NCI-H1417 treated with DMSO at 0.1 percent for 48 hours (cell line): ENCODE data around the gene AMOTL1.
"Not testable (repeated sequence)": the region's sequence is repeated elsewhere in the genome, so short reads cannot be mapped to it uniquely, and the experiment has no call there.

Experiments
- DNase-seq: peaks from one replicate; lab custom pipeline; 2025; lab: John Stamatoyannopoulos, UW

Gene AMOTL1

DNA sequence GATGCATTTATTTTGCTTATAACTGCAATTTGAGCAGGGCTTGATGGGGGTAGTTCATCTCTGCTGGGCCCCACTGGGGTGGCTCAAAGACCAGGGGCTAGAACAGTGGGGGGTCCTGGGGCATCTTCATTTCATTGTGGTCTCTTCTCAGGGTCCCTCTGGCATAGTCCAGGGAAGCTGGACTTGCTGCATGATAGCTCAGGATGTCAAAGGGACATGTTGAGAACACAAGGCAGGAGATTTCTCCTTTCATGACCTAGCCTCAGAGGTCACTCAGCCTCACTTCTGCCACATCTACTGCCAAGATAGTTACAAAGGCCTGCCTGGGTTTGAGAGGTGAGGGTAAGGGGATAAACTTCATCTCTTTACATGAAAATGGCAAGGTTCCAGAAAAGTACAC is 115.7 kb downstream of the AMOTL1 start:
- DNase-seq = no peak

DNA sequence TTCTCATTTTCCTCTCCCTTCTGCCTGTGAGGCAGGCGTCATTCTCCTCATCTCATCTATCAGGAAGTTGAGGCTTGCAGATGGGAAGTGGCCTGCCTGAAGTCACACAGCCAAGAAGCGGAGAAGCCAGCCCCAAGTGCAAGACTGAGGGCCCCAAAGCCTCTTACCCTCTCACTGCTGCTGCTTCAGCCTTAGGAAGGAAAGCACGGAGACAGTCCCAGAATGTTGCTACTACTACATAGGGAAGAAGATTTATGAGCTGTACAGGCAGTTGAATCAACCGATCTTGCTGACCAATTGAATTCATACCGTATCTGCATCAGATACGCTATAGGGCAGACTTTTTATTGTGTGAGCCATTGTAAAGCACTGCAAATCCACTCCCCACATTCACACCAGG is 116.2 kb downstream of the AMOTL1 start:
- no peak for DNase-seq

DNA sequence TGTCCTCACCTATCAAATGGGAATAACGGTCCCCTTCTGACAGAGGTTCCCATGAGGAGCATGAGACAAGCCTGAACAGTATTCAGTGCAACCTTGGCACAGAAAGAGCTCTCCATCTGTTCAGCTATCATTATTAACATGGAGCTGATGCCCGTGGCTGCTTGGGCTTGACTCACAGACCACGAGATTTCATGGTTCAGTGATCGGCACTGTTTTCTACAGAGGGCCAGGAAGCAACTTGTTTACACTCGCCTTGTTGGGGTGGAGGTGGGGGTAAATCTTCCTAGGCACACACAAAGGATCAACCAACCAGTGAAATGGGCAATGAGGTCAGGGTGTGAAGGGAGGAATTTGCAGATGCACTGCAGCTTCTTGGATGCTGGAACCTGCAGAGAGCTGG is 117.0 kb downstream of the AMOTL1 start:
- no peak for DNase-seq

DNA sequence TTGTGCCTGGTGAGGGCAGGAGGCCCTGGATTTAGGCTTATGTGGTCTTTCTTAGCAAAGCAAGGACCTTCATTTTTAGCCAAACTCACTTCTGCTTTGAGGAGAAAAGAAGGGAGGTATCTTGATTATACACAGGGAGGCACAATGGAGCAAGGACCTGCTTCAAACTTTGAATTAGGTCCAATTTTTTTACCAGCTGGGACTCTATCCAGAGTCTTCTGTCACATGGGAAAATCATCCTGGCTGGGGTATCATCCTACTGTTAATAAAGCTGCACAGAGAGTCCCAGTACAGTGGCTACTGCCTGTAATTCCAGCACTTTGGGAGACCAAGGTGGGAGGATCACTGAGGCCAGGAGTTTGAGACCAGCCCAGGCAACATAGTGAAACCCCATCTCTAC is 117.4 kb downstream of the AMOTL1 start:
- DNase-seq = no peak

DNA sequence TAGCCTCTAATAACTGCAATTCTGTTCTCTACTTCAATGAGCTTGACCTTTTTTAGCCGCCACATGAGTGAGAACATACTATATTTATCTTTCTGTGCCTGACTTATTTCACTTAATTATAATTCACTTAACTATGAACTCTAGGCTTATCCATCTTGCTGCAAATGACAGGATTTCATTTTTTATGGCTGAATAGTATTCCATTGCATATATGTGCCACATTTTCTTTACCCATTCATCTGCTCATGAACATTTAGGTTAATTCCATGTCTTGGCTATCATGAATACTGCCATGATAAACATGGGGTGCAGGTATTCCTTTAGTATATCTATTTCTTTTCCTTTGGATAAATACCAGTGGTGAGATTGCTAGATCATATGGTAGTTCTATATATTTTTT is 120.0 kb downstream of the AMOTL1 start:
- DNase-seq = no peak

DNA sequence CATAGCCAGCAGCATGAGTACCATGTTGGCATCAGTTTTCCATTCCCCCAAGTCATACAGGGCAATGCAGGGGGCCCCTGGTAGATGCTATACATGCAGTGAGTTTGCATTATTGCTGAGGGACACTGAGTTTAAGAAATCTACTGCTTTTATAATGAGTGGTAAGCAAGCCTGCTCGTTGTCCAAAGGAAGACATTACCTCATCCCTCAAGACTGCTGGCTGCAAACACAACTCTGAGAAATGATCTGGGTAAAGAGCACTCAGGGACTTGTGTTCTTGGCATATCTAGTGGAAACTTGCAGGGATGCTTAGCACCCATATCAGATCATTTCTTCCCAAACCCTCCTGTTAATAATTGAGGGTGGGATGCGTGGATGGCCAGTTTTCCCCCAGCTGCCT is 127.3 kb downstream of the AMOTL1 start:
- no peak for DNase-seq

DNA sequence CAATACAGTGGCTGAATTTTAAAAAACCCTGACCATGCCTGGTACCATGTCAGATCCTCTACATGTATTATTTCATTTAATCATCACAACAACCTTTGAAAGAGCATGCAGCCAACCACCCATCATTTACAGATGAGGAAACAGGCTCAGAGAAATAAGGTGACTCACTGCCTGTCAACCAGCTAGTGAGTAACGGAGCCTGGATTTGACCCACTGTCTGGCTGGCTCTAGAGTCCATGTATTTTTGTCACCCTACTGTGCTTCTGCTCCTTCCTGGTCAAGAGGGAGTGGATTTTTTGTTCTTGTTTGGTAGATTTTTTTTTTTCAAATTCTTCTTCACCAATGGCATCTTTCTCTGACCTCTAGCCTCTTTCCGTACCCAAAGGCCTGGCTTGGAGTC is 127.8 kb downstream of the AMOTL1 start:
- no peak for DNase-seq

DNA sequence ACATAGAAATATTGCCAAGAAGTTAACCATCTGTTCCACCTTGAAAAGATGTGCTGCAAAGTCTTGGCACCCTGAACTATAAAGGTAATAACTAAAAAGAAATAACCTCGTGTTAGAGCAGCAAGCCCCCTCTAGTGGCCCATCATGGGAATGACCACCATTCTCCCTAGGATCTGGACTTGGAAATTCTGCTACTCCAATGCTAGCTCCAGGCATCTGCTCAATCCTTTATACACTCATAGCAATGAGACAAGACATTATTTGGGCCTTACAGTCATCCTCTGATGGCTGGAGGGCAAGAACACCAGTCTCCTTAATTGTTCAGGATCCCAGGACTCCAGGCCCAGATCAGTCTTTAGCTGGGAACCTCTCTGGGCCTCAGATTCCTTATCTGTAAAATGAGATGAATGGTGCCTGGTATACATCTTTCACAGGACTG is 129.2 kb downstream of the AMOTL1 start:
- no peak for DNase-seq

DNA sequence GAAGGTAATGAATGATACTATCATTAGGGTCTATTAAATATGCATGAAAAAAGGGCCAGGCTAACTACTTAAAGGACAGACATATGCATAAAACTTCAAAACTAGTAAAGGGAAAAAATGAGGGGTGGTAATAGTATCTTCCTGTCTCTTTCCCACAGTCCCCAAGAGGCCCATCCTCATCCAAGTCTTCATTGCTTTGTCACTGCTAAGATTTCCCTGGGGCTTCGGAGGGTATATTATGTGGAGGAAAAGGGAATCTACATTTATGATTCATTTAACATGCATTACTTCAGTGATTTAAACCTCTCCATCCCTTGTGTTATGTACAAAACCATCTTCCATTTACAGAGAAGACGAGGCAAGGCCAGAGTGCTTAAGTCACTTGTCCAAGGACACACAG is 139.1 kb downstream of the AMOTL1 start:
- no peak for DNase-seq

DNA sequence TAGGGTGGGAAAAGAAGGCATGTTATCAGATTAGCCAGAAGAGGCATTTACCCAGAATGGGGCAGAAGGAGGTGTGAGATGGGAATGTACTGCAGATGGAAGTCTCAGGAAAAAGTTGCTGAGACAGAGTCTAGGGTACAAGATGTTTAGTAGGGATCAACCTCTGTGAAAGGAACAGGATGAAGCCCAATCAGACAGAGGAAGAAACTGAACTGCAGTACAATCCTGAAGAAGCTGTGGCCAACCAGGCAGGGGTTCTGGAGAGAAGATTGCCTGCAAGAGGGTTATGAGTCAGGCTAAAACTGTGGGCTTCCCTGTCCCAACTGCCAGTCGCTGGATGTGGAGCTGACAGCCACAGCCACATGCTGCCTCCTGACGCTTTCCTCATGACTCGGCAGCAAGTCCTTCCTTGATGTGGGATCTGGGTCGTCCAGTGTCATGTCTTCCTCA is 141.2 kb downstream of the AMOTL1 start:
- DNase-seq = no peak

DNA sequence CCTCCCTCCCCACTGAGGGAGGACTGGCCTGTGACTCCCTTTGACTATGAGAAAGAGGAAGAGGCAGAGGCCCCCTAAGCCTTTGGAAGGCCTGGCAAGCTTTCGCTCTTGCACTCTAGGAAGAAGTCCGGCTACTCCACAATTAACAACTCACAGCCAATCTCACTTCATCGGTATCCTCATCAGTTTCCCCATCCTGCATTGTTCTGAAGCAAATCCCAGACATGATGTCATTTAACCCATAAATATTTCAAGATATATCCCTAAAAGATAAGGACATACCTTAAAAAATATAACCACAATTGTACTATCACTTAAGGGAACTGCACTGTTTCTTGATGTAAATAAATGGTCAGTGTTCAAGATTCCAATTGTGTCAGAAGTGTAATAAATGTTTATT is 142.1 kb downstream of the AMOTL1 start:
- DNase-seq = no peak

DNA sequence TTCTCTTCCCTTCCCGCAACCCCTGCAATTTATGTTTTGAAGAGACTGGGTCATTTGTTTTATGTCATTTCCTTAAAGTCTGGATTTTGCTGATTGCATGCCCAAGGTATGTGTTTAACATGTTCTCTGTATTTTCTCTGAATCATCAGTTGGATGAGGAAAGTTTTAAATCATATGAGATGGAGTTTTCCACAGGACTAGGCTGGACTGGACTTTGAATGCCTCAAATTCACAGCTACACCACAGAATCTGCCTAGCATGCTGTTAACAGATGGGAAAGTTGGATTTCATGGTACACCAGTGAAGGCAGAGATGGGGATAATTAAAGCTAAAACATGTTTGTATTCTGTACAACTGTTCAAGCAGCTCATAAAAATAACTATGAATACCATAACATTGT is 142.6 kb downstream of the AMOTL1 start:
- no peak for DNase-seq

DNA sequence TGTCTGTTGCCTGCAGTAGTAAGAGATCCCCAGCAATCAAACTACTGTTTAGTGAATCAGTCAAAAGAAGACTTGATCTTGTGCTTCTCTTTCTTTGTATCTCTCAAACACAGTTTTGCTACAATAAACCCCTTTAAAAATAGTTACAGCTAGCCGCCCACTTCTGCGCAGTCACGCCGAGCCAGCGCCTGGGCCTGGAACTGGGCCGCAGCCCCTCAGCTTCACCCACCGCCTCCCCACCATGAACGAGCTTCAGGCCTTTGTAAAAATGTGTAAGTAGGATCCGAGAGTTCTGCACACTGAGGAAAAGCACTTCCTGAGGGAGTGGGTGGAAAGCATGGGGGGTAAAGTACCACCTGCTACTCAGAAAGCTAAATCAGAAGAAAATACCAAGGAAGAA is 144.7 kb downstream of the AMOTL1 start:
- no peak for DNase-seq

DNA sequence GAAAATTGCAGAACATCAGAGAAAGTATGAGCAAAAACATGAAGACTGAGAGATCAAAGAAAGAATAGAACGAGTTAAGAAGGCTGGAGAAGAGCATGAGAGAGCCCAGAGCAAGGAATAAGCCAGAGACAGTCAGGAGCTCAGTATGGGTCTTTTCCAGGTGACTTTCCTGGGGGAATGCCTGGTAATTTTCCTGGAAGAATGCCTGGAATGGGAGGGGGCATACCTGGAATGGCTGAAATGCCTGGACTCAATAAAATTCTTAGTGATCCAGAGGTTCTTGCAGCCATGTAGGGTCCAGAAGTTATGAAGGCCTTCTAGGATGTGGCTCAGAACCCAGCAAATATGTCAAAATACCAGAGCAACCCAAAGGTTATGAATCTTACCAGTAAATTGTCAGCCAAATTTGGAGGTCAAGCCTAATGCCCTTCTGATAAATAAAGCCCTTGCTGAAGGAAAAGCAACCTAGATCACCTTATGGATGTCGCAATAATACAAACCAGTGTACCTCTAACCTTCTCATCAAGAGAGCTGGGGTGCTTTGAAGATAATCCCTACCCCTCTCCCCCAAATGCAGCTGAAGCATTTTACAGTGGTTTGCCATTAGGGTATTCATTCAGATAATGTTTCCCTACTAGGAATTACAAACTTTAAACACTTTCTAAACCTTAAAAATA is 145.7 kb downstream of the AMOTL1 start:
- not testable (repeated sequence) for DNase-seq

DNA sequence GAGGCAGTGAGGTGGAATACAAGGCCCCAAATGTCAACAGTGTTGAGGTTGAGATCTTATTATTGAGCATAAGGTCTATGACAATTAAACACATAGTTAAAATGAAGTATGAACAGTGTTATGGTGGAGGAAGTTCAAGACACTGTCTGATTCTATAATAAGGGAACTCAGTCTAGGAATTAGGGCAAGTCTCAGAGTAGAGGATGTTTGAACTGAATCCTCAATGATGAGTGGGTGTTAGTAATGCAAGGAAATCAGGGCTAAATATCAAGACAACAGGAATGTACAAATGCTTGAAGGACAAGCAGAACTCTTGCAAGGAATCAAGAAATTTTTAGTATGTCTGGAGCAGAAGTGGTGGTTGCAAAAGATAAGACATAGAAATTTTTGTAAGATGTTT is 152.2 kb downstream of the AMOTL1 start:
- DNase-seq = no peak

DNA sequence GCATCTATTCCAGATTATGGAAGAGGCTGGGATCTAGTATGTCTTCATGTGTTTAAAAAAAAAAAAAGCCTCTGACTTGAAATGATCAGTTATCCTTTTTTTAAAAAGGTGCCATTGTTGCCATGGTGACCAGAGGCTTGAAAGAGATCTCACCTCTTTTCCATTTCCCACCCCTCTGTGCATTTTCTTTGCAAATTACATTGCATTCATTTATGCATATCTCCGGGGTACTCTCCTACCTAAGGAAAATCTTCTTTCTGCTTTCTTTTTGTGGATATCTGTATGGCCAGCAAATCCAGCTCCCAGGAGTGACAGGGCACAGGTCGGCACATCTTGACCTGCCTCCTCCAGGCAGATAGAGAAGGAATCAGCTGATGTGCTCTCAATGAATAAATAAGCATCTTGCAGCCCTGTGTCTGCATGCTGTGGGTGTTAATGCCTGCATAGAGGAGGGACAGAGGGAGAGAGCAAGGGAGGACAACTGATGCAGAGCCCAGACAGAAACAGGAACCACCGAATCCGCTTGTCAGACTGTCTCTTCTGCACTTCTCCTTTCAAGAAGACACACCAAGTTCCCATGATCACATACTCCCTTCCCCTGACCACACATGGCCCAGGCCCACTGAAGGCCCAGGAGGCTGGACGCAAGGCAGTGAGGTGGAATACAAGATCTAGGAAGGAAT is 154.3 kb downstream of the AMOTL1 start:
- DNase-seq = no peak

DNA sequence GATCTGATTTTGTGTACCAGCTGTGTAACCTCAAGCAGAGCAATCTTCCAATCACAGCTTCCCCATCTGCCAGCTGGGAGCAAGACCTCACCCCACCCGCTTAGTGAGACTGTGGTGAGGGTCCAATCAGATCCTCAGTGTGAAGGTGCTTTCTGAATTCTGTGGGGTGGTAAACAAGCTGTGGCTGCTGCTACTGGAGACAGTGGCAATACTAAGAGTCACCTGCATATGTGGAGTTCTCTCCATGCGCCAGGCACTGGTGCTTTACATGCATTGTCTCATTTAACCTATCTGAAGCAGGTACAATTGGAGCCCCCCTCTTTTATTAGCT is 154.8 kb downstream of the AMOTL1 start:
- DNase-seq = no peak

DNA sequence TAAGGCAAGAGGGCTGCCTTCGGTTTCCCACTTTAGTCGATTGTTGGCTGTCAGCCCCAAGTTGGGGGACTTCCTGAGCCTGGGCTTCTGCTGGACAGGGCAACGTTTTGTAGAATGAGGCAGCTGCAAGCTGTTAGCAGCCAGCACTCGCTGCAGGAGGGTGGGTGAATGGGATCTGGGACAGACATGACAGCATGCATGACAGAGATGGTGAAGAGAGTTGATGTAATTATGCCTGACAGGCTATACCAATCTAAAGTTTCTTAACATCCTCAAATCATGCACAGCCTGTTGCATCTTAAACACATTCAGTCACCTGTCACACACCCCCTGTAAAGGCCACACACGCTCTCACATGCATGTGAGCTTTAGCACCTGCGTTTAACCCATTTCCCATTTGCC is 156.0 kb downstream of the AMOTL1 start:
- DNase-seq = no peak

DNA sequence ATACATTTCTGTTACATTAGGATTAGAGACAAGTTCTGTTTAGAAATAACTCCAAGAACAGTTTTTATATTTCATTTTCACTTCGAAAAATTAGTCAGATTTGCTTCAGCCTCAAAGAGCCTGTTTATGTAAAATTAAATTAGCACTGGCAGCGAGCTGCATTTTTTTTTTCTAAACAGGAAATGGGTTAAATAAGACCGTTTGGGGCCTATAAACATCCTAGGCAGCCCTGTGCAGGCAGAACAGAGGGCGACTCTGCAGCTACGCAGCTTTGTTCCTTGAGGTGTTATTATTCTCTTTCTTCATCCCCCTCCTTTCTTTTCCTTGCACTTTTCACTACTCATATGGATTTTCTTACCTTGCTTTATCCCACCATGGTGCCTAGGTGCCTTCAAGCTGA is 156.5 kb downstream of the AMOTL1 start:
- DNase-seq = no peak

DNA sequence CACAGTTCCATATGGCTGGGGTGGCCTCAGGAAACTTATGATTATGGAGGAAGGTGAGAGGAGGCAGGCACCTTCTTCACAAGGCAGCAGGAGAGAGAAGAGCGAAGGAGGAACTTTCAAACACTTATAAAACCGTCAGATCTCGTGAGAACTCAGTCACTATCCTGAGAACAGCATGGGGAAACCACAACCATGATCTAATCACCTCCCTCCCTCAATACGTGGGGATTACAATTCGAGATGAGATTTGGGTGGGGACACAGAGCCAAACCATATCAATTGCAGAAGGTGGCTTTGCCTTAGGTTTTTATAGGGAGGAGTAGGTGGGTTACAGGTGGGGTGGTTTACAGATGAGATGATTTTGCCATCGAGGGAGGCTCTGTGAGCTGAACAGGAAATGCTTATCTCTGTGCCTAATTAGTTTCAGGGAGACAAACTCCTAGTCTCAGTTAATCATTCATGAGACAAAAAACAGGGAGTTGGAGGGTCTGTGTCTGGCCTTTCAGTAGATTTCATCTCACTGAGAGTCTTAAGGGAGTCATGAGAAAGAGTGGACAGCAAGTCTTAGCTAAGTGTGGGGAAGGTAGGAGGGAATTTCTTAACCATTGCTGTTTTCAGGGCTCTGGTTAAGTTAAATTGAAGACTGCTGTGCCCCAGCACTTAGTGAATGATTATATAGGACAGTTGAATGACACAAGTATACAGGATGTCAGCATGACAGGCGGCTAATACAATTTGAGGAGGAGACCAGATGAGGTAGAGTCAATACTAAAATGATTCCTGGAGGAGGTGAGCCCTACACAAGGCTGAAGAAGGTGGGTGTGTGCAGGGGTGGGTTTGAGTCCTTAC is 157.5 kb downstream of the AMOTL1 start:
- no peak for DNase-seq

DNA sequence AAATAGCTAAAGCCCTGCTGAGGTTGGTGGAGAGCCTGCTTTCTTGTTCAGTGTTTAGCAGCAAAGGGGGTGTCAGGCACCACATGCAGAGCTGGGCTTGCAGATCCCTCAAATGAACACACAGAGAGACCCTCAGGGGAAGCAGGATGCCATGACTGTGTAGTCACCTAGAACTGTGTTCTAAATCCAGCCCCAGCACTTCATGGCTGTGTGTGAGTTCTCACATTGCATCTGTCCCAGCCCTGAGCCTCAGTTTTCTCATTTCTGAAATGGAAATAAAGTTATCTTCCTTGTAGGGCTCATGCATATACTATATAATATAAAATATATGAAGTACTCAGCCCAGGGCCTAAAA is 158.1 kb downstream of the AMOTL1 start:
- no peak for DNase-seq
